WTC11 (cell line): ENCODE data around the gene CALN1. TPM values are rescaled to one million over a fixed set of nuclear protein-coding genes. Genes with fewer than 3 reads are reported as not detected.

Experiments
- ATAC-seq: fragments of 200-7000 bp; cut with Tn5 transposase; 2 replicates; pipeline ENCODE4 v1.10.0; 2021; ENCODE audit warnings: mild to moderate bottlenecking, moderate library complexity
- CTCF ChIA-PET: fragments of 300-600 bp; sonication (Branson Sonifier 250); formaldehyde crosslinking; loops from one replicate; lab custom pipeline; 2021; ENCODE audit warnings: antibody characterized with exemption; lab: Charles Lee
- POLR2A ChIA-PET: fragments of 350-600 bp; sonication (Branson Sonifier 250); formaldehyde crosslinking; loops from one replicate; lab custom pipeline; 2021; ENCODE audit warnings: antibody characterized with exemption; lab: Charles Lee
- DNase-seq: peaks from one replicate; pipeline ENCODE4 v3.0.0; 2021; ENCODE audit warnings: low spot score
- H3K27ac Mint-ChIP-seq: 2 replicates; pipeline ENCODE4 v1.8.0; 2021; ENCODE audit warnings: mixed read lengths
- H3K27me3 Mint-ChIP-seq: 2 replicates; pipeline ENCODE4 v1.8.0; 2021; ENCODE audit warnings: low read depth, mild to moderate bottlenecking, moderate library complexity, mixed read lengths
- H3K36me3 Mint-ChIP-seq: 2 replicates; pipeline ENCODE4 v1.8.0; 2021; ENCODE audit warnings: mixed read lengths
- H3K4me1 Mint-ChIP-seq: 2 replicates; pipeline ENCODE4 v1.8.0; 2022; ENCODE audit warnings: mixed read lengths
- H3K4me3 Mint-ChIP-seq: 2 replicates; pipeline ENCODE4 v1.8.0; 2021; ENCODE audit warnings: mild to moderate bottlenecking, moderate library complexity, mixed read lengths
- H3K9me3 Mint-ChIP-seq: 2 replicates; pipeline ENCODE4 v1.8.0; 2021; ENCODE audit warnings: mixed read lengths
- ATF1 ChIP-seq: sonication (generic); formaldehyde crosslinking; IDR thresholded peaks from 2 replicates; pipeline ENCODE4 v1.8.1; 2023; ENCODE audit warnings: mild to moderate bottlenecking, moderate library complexity, missing genetic modification reagents
- E2F4 ChIP-seq: sonication (generic); formaldehyde crosslinking; IDR thresholded peaks from 2 replicates; pipeline ENCODE4 v1.8.1; 2022; ENCODE audit warnings: low read depth, mild to moderate bottlenecking, moderate library complexity, missing genetic modification reagents, borderline replicate concordance
- FOXJ3 ChIP-seq: sonication (generic); formaldehyde crosslinking; IDR thresholded peaks from 2 replicates; pipeline ENCODE4 v1.9.0; 2021; ENCODE audit warnings: missing genetic modification reagents, mild to moderate bottlenecking, borderline replicate concordance
- GTF2I ChIP-seq: fragments of 250-450 bp; sonication (Bioruptor Pico); conservative IDR thresholded peaks from 2 replicates; pipeline ENCODE4 v1.4.0; 2021; ENCODE audit warnings: mild to moderate bottlenecking
- IRF2 ChIP-seq: sonication (generic); formaldehyde crosslinking; IDR thresholded peaks from 2 replicates; pipeline ENCODE4 v1.8.0; 2022; ENCODE audit warnings: low read depth, missing genetic modification reagents, borderline replicate concordance
- NFATC4 ChIP-seq: fragments of 250-450 bp; sonication (Bioruptor Pico); IDR thresholded peaks from 2 replicates; pipeline ENCODE4 v1.9.0; 2021; ENCODE audit warnings: mild to moderate bottlenecking
- SP1 ChIP-seq: sonication (generic); formaldehyde crosslinking; conservative IDR thresholded peaks from 2 replicates; pipeline ENCODE4 v1.8.1; 2022; ENCODE audit warnings: missing genetic modification reagents
- STAT6 ChIP-seq: sonication (generic); formaldehyde crosslinking; conservative IDR thresholded peaks from 2 replicates; pipeline ENCODE4 v1.8.1; 2023; ENCODE audit warnings: mild to moderate bottlenecking, low read depth, missing genetic modification reagents, moderate library complexity
- TCF7 ChIP-seq: sonication (generic); formaldehyde crosslinking; IDR thresholded peaks from 2 replicates; pipeline ENCODE4 v1.8.0; 2022; ENCODE audit warnings: mild to moderate bottlenecking, low read depth, missing genetic modification reagents, moderate library complexity
- ZNF396 ChIP-seq: fragments of 250-450 bp; sonication (Bioruptor Pico); IDR thresholded peaks from 2 replicates; pipeline ENCODE4 v1.8.0; 2021; ENCODE audit warnings: mild to moderate bottlenecking, moderate library complexity, borderline replicate concordance
- ZNF416 ChIP-seq: fragments of 250-450 bp; sonication (Bioruptor Pico); IDR thresholded peaks from 2 replicates; pipeline ENCODE4 v1.9.0; 2021; ENCODE audit warnings: mild to moderate bottlenecking, inconsistent platforms
- total RNA-seq: library from RNA; stranded (reverse); gene quantifications from 3 replicates; pipeline ENCODE4 v1.2.3, GENCODE V29; 2021
- TF ChIP-seq, protein P1 (sequence below): sonication (generic); formaldehyde crosslinking; IDR thresholded peaks from 2 replicates; pipeline ENCODE4 v1.8.1; 2022; ENCODE audit warnings: mild to moderate bottlenecking, moderate library complexity, missing genetic modification reagents
- TF ChIP-seq, protein P2 (sequence below): sonication (generic); formaldehyde crosslinking; IDR thresholded peaks from 2 replicates; pipeline ENCODE4 v1.8.1; 2022; ENCODE audit warnings: mild to moderate bottlenecking, missing genetic modification reagents, moderate library complexity, borderline replicate concordance
- TF ChIP-seq, protein P3 (sequence below): sonication (generic); formaldehyde crosslinking; IDR thresholded peaks from 2 replicates; pipeline ENCODE4 v1.8.1; 2023; ENCODE audit warnings: mild to moderate bottlenecking, missing genetic modification reagents
- TF ChIP-seq, protein P4 (sequence below): sonication (generic); formaldehyde crosslinking; IDR thresholded peaks from 2 replicates; pipeline ENCODE4 v1.8.0; 2022; ENCODE audit warnings: missing genetic modification reagents

The CALN1 gene
- total RNA-seq, 1 experiment from 2014 or later: 10.5 TPM

DNA sequence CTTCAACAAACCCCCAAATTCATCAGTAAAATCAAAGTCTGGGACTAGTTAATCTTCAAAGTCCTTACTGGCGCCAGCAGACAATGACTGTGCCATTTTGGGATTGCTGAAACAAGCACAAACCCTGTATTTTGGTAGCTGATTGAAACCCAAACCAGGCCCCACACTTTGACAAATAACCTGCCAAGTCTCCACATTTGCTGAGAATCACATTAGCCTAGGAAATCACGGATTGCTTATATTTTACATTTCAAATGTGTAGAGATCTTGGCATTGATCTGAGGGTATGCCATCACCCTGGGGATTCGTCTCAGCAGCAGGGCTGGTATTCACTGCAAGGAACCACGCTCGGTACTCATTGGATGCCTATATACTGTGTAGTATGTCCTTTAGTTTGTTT, 501.1 kb downstream of the CALN1 start:
- no peak overlapping the region for H3K27ac Mint-ChIP-seq
- DNase-seq (no peak), ATAC-seq (no peak)
- POLR2A ChIA-PET: no interaction called here
- peaks cover 8% of the 10 kb centered on the region; the same call in 1 of the 2 replicates for H3K36me3 Mint-ChIP-seq
- no peaks in the 10 kb centered on the region for H3K4me1 Mint-ChIP-seq
- no peak for TF ChIP-seq NFATC4 (CRISPR knock-in tag)
- no peak for TF ChIP-seq ZNF416 (CRISPR knock-in tag)
- CTCF ChIA-PET: interaction anchor here (0.6 to 2.0 kb wide), 2 partner anchors 159 to 876 kb away, joined by 3 to 8 read pairs; no protein-coding TSS in a partner anchor
- H3K9me3 Mint-ChIP-seq: peaks cover 26% of the 10 kb centered on the region
- no peaks in the 10 kb centered on the region for H3K27me3 Mint-ChIP-seq
- H3K4me3 Mint-ChIP-seq: no peak overlapping the region

- Mint-ChIP-seq H3K36me3 (no peaks in the 10 kb centered on the region), H3K27me3 (no peaks in the 10 kb centered on the region), H3K4me3 (no peak overlapping the region), H3K27ac (no peak overlapping the region), H3K4me1 (no peaks in the 10 kb centered on the region), H3K9me3 (peaks cover 22% of the 10 kb centered on the region)
- DNase-seq: no peak
- ChIA-PET POLR2A (no interaction called here), CTCF (no interaction called here)
- TF ChIP-seq ZNF416 (CRISPR knock-in tag): no peak
- TF ChIP-seq E2F4: no peak
- no peak for TF ChIP-seq GTF2I
- TF ChIP-seq, protein P1, sequence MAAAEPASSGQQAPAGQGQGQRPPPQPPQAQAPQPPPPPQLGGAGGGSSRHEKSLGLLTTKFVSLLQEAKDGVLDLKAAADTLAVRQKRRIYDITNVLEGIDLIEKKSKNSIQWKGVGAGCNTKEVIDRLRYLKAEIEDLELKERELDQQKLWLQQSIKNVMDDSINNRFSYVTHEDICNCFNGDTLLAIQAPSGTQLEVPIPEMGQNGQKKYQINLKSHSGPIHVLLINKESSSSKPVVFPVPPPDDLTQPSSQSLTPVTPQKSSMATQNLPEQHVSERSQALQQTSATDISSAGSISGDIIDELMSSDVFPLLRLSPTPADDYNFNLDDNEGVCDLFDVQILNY (CRISPR knock-in tag): no peak
- no peak for TF ChIP-seq ATF1 (CRISPR knock-in tag)
- TF ChIP-seq IRF2 (CRISPR knock-in tag): no peak
- TF ChIP-seq, protein P2, sequence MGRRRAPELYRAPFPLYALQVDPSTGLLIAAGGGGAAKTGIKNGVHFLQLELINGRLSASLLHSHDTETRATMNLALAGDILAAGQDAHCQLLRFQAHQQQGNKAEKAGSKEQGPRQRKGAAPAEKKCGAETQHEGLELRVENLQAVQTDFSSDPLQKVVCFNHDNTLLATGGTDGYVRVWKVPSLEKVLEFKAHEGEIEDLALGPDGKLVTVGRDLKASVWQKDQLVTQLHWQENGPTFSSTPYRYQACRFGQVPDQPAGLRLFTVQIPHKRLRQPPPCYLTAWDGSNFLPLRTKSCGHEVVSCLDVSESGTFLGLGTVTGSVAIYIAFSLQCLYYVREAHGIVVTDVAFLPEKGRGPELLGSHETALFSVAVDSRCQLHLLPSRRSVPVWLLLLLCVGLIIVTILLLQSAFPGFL: no peak
- TF ChIP-seq TCF7 (CRISPR knock-in tag): no peak
- no peak for TF ChIP-seq FOXJ3 (CRISPR knock-in tag)
- TF ChIP-seq, protein P3, sequence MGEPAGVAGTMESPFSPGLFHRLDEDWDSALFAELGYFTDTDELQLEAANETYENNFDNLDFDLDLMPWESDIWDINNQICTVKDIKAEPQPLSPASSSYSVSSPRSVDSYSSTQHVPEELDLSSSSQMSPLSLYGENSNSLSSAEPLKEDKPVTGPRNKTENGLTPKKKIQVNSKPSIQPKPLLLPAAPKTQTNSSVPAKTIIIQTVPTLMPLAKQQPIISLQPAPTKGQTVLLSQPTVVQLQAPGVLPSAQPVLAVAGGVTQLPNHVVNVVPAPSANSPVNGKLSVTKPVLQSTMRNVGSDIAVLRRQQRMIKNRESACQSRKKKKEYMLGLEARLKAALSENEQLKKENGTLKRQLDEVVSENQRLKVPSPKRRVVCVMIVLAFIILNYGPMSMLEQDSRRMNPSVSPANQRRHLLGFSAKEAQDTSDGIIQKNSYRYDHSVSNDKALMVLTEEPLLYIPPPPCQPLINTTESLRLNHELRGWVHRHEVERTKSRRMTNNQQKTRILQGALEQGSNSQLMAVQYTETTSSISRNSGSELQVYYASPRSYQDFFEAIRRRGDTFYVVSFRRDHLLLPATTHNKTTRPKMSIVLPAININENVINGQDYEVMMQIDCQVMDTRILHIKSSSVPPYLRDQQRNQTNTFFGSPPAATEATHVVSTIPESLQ (CRISPR knock-in tag): no peak
- TF ChIP-seq ZNF396: no peak
- TF ChIP-seq SP1 (CRISPR knock-in tag): no peak
- TF ChIP-seq, protein P4, sequence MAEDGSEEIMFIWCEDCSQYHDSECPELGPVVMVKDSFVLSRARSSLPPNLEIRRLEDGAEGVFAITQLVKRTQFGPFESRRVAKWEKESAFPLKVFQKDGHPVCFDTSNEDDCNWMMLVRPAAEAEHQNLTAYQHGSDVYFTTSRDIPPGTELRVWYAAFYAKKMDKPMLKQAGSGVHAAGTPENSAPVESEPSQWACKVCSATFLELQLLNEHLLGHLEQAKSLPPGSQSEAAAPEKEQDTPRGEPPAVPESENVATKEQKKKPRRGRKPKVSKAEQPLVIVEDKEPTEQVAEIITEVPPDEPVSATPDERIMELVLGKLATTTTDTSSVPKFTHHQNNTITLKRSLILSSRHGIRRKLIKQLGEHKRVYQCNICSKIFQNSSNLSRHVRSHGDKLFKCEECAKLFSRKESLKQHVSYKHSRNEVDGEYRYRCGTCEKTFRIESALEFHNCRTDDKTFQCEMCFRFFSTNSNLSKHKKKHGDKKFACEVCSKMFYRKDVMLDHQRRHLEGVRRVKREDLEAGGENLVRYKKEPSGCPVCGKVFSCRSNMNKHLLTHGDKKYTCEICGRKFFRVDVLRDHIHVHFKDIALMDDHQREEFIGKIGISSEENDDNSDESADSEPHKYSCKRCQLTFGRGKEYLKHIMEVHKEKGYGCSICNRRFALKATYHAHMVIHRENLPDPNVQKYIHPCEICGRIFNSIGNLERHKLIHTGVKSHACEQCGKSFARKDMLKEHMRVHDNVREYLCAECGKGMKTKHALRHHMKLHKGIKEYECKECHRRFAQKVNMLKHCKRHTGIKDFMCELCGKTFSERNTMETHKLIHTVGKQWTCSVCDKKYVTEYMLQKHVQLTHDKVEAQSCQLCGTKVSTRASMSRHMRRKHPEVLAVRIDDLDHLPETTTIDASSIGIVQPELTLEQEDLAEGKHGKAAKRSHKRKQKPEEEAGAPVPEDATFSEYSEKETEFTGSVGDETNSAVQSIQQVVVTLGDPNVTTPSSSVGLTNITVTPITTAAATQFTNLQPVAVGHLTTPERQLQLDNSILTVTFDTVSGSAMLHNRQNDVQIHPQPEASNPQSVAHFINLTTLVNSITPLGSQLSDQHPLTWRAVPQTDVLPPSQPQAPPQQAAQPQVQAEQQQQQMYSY: no peak
- no peak for ATAC-seq
Measured at GRCh38 chr7:71905821-71906220, 506.3 kb downstream of the CALN1 start.

DNA sequence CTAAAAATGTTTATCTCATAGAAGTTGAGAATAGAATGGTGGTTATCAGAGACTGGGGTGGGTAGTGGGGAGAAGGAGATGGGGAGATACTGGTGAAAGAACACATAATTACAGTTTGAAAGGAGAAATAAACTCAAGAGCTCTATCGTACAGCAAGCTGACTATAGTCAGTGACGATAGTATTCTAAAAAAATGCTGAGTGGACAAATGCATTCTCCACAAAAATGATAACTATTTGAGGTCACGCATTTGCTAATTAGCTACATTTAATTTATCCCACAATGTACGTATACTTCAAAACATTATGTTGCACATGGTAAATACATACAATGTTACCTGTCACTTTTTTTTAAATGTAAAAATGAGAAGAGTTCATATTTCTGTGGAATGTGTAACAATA, 507.7 kb downstream of the CALN1 start:
- no peak for ATAC-seq
- CTCF ChIA-PET: no interaction called here
- H3K4me1 Mint-ChIP-seq: no peaks in the 10 kb centered on the region
- peaks cover 12% of the 10 kb centered on the region for H3K9me3 Mint-ChIP-seq
- POLR2A ChIA-PET: no interaction called here
- no peak for DNase-seq
- no peaks in the 10 kb centered on the region for H3K36me3 Mint-ChIP-seq
- no peak overlapping the region for H3K27ac Mint-ChIP-seq
- no peak overlapping the region for H3K4me3 Mint-ChIP-seq
- H3K27me3 Mint-ChIP-seq: no peaks in the 10 kb centered on the region
- TF ChIP-seq STAT6 (CRISPR knock-in tag): no peak
- TF ChIP-seq, protein P3 (CRISPR knock-in tag): no peak
